Esophagus (tissue), 2 donors: ENCODE data around the gene GRIK3. TPM values are rescaled to one million over a fixed set of nuclear protein-coding genes. Genes with fewer than 3 reads are reported as not detected.

Experiments used
- H3K27ac ChIP-seq, 2 donors: one replicate each; pipeline ENCODE4 v1.5.1; 2013; ENCODE audit warnings: low read depth in 2 of 2, mild to moderate bottlenecking in 2 of 2, inconsistent platforms in 1 of 2, low read length in 1 of 2, moderate library complexity in 1 of 2
- H3K27me3 ChIP-seq, 2 donors: one replicate each; pipeline ENCODE4 v1.6.1; 2013; ENCODE audit warnings: low read length in 2 of 2, control low read depth in 1 of 2, mild to moderate bottlenecking in 1 of 2; ENCODE audit not compliant: insufficient read depth in 2 of 2, control insufficient read depth in 1 of 2
- H3K36me3 ChIP-seq, 2 donors: one replicate each; pipeline ENCODE4 v1.6.1; 2013; ENCODE audit warnings: low read length in 1 of 2; ENCODE audit not compliant: control insufficient read depth in 2 of 2, insufficient read depth in 2 of 2
- H3K4me1 ChIP-seq, 2 donors: one replicate each; pipeline ENCODE4 v1.6.1; 2013; ENCODE audit warnings: low read length in 1 of 2; ENCODE audit not compliant: control insufficient read depth in 2 of 2, insufficient read depth in 2 of 2
- H3K4me3 ChIP-seq, 2 donors: one replicate each; pipeline ENCODE4 v1.5.1; 2013; ENCODE audit warnings: low read length in 2 of 2, mild to moderate bottlenecking in 2 of 2, low read depth in 1 of 2, moderate library complexity in 1 of 2
- H3K9me3 ChIP-seq, 2 donors: one replicate each; pipeline ENCODE4 v1.6.1; 2013; ENCODE audit warnings: mild to moderate bottlenecking in 2 of 2, low read depth in 1 of 2, low read length in 1 of 2, moderate library complexity in 1 of 2; ENCODE audit not compliant: control insufficient read depth in 2 of 2, insufficient read depth in 1 of 2
- WGBS, 2 donors: extraction: QIAGEN DNeasy Blood & Tissue Kit; methylation state at CpG; one replicate each; pipeline ENCODE4 v1.1.7; 2013; 5-methylcytosine and 5-hydroxymethylcytosine counted together
- polyA plus RNA-seq, 2 donors: library from polyadenylated mRNA; stranded (reverse); fragments of 200-250 nt; gene quantifications; one replicate each; pipeline ENCODE4 v1.2.3, GENCODE V29; 2013
- donor health status: healthy with polysubstance abuse.
- donor health status: Bipolar disorder and iron deficiency.

Gene GRIK3
- polyA plus RNA-seq, 2 donors: 0.13 to 0.16 TPM

DNA sequence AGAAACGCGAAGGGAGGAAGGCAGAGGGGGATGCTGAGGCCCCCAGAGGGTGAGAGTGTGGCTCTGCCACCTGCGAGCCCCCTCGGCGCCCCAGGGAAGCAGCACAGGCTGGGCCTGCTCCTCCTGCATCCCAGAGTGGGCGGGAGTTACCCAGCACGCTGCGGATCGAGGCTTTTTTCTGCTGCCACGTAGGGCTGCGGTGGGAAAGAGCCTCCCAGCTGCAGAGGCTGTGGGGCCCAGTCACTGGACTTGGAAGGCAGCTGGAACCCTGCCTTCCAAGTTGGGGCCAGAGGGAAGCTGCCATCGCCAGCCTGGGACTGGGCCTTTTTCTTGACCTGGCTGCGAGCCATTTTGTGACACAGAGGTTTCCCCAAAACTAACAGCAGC is 2.3 kb upstream of the GRIK3 start:
- peaks cover 19 to 22% of the 10 kb centered on the region in 2 donors for H3K27me3 ChIP-seq
- no peak overlapping the region for H3K4me3 ChIP-seq
- H3K4me1 ChIP-seq: peaks cover 0 to 7% of the 10 kb centered on the region in 2 donors
- no peaks in the 10 kb centered on the region for H3K9me3 ChIP-seq
- no peak overlapping the region for H3K27ac ChIP-seq
- WGBS, 2 donors: 6 to 8% methylated on average over 13 of the region's 13 CpGs
- no peaks in the 10 kb centered on the region for H3K36me3 ChIP-seq

DNA sequence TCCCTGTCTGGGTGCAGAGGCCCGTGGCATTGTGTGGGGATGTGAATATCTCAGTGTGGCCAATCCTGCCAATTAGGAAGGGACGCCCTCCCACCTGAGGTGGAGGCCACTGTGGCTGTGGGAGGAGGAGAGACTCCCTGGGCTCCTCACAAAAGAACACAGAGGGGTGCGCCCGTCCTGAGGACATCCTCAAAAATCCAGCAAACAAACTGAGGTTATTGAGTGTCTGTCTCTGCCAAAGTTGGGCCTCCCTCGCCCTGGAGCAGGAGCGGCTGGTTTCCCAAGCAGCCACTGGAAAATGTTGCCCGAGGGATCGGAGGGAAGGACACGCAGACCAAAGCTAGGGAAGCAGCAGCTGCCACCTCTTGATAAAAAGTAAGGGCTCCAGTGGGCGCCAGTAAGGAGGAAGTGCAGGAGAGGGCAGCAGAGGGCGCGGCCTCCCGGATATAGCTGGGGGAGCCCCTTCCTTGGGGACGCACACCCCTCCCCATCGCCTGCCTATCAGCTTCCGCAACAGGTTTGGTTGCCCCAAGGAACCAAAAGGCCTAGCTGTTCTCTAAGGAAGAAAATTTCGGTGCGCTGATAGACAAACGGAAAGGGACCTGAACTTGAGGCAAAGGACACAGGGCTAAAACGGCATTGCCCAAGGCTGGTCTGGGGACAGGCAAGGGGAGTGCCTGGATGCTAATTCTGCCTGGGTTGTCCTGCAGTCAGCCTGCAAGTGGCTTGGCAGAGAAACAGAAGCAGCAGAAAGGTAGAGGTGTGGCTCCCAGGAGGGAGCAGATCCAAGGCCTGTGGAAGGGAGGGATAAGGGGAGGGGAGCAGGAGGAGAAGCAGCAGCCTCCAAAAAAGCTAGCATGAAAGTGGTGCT is 1.7 kb upstream of the GRIK3 start:
- peaks cover 19 to 22% of the 10 kb centered on the region in 2 donors for H3K27me3 ChIP-seq
- 2 to 8% methylated on average over 20 of the region's 20 CpGs for WGBS, 2 donors
- H3K27ac ChIP-seq: no peak overlapping the region

DNA sequence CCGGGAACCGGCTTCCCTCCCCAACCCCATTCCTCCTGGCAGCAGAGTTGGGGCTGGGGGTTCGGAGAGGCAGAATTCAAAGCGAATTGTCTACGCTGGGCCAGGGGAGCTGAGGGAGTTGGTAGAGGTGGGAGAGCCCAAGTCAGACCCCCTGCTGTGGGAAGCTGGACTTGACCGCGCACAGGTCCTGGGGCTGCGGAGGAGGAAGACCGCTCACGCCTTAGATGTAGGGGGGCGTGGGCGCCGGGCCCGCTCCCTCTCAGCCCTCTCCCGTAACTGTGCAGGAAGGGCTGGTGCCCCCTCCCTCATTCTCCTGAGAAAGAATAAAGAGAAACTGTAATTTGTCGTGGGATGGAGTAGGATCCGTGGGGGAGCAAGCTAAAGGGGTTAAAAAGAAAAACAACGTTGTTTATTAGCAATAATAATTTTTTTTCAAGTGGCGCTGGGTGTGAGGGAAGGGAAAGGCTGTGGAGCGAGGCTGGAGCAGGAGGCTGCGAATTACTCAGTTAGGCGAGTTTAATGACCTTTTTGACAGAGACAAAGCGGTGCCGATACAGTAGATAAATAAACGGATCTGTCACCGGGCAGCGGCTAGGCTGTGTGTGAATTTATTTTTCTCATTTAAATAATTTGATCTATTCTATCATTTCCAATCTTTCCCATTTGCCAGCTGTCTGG is 838 bp upstream of the GRIK3 start:
- Histone ChIP-seq H3K27me3 (peaks cover 19 to 22% of the 10 kb centered on the region in 2 donors), H3K27ac (no peak overlapping the region), H3K36me3 (no peaks in the 10 kb centered on the region), H3K9me3 (no peaks in the 10 kb centered on the region), H3K4me1 (peaks cover 0 to 7% of the 10 kb centered on the region in 2 donors), H3K4me3 (no peak overlapping the region)
- WGBS, 2 donors: 10 to 13% methylated on average over 26 to 27 of the region's 27 CpGs

More for the DNA sequence above, 1.7 kb upstream of the GRIK3 start:
- H3K4me3 ChIP-seq: no peak overlapping the region
- peaks cover 0 to 7% of the 10 kb centered on the region in 2 donors for H3K4me1 ChIP-seq
- no peaks in the 10 kb centered on the region for H3K9me3 ChIP-seq
- no peaks in the 10 kb centered on the region for H3K36me3 ChIP-seq

DNA sequence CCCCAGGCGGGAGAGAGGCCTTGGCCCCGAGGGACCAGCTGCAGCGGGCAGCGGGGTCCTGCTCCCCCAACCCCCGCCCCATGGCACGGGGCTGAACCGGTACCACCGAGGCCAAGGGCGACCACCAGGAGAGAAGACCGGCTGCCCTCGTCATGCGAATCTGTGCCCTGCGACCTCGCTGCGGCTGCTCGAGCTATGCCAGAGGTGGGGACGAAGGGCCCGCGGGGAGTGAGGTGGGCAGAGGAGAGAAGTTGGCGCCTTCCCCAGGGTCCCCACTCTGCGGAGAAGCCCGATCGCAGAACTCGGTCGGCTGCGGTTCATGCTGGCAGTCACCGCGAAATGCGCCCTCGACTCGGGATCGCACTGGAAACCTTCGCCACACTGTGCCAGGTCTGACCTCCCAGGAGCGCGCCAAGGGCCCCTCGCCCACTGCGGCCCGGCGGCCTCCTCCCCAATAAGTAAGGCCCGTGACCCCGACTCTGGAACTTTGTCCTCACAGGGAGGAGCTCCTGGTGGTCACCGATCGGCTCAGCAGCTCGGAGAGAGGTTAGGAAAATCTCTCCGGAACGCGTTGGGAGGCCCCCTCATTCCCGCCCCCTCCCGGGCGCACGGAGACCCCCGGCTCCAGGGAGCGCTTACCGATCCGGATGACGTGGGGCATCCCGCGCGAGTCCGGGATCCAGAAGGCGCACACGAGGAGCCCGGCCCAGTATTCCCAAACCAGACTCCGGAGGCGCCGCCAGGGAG is 787 bp downstream of the GRIK3 start:
- Histone ChIP-seq H3K27ac (no peak overlapping the region), H3K36me3 (no peaks in the 10 kb centered on the region), H3K4me1 (peaks cover 0 to 7% of the 10 kb centered on the region in 2 donors), H3K4me3 (peak overlapping the region in 1 of 2 donors; percentile 17), H3K27me3 (peaks cover 13 to 18% of the 10 kb centered on the region in 2 donors), H3K9me3 (no peaks in the 10 kb centered on the region)
- WGBS, 2 donors: 2 to 3% methylated on average over 57 to 66 of the region's 66 CpGs

DNA sequence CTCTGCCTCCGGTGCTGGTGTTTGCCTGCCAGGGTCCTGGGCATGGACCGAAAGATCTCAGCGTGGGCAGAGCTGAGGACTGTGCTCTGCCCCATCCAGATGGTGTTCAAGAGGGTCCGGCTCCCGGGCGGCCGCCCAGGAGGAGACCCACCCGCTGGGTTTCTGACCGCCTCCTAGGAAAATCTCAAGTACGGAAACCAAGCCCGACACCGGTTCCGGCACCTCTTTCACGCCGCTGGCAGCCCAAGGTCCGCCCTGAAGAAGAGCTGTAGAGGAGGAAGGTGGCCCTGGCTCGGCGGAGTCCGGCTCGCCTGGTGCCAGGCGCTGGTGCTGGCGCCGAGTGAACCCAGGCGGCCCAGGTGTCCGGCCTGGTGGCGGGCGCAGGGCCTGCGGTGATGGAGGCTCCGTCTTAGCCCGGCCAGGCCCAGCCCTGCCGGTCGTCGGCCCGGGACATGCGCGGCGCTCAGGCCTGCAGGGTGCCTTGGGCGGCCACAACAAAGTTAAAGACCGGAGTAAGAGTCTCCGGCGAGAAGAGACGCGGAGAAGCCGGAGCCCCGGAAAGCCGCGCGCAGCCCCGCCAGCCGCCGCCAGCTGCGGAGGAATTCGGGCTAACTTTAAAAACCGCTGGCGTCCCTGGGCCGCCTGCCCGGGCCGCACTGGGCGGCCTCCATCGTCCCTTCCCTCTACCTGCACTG is 1.5 kb downstream of the GRIK3 start:
- no peak overlapping the region for H3K4me3 ChIP-seq
- no peaks in the 10 kb centered on the region for H3K36me3 ChIP-seq
- no peaks in the 10 kb centered on the region for H3K9me3 ChIP-seq
- WGBS, 2 donors: 3 to 4% methylated on average over 43 to 60 of the region's 60 CpGs
- H3K27me3 ChIP-seq: peaks cover 11 to 13% of the 10 kb centered on the region in 2 donors
- H3K27ac ChIP-seq: no peak overlapping the region
- H3K4me1 ChIP-seq: peaks cover 0 to 7% of the 10 kb centered on the region in 2 donors

DNA sequence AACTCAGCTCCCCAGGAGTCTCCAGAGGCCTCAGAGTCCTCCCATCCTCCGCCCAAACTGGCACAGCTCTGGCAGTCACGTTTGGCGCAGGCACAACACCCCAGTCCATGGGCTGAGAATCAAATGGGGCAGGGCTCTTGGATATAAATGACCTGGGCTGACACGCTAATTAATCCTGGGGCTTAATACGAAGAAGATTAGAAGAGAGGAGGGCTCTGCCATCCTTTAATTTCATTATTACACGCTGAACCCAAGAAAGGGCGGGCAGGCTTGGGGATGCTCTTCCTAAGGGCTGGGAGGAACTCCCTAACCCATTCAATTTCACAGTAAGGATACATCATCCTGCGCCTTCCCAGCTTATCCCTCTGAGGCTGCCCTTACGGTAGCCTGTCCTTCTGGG is 2.4 kb downstream of the GRIK3 start:
- peaks cover 13 to 14% of the 10 kb centered on the region in 2 donors for H3K27me3 ChIP-seq
- H3K9me3 ChIP-seq: no peaks in the 10 kb centered on the region
- H3K36me3 ChIP-seq: no peaks in the 10 kb centered on the region
- no peak overlapping the region for H3K4me3 ChIP-seq
- H3K27ac ChIP-seq: no peak overlapping the region
- 28 to 30% methylated on average over 9 of the region's 9 CpGs for WGBS, 2 donors
- peaks cover 0 to 7% of the 10 kb centered on the region in 2 donors for H3K4me1 ChIP-seq

DNA sequence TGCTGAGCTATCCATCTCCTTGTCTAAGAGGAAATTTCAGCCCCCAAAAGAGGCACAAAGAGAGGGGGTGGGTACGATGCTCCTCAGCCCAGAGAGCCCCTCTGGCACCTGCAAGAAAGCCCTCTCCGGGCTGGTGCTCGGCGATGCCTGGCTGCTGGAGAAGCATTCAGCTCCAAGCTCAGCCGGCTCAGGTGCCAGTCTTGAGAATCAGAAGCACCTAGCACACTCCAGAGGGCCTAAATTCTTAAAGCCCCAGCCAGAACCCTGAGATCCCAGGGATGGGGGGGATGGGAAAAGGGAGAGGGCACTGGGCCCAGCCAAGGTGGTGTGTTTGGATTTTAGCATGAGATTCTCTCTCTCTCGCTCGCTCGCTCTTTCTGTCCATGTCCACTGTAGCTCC is 2.9 kb downstream of the GRIK3 start:
- Histone ChIP-seq H3K27me3 (peaks cover 12 to 13% of the 10 kb centered on the region in 2 donors), H3K4me1 (peaks cover 0 to 7% of the 10 kb centered on the region in 2 donors), H3K9me3 (no peaks in the 10 kb centered on the region), H3K27ac (no peak overlapping the region), H3K4me3 (no peak overlapping the region), H3K36me3 (no peaks in the 10 kb centered on the region)
- WGBS, 2 donors: 61 to 70% methylated on average over 8 of the region's 8 CpGs

DNA sequence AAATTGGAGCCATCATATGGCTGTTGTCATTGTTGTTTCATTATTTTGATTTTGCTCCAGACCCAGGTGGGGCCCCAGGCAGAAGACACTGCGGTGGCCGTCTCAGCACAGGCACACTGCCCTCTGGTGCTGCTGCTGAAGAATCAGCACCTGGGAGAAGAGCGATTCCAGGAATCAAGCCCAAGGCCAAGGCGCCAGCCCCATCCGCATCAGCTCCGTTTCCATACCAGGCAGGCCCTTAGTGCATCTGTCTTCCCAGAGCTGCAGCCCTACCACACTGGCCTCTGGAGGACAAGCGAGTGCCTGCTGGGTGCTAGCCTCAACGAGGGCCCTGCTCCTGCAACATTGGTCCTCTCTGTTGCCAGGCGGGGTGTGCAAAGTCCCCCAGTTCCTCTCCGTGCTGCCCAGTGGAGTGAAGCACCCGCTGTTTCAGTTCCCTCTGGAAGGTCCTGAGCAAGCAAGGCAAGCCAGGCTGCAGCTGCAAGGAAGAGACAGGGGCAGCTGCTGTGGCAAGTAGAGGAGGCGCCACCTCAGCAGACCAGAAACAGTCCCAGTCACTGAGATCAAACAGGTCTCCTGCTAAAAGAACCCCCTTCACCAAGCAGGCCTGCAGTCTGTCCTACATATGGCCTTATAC is 5.2 kb downstream of the GRIK3 start:
- H3K4me3 ChIP-seq: no peak overlapping the region
- no peak overlapping the region for H3K27ac ChIP-seq
- peaks cover 3 to 12% of the 10 kb centered on the region in 2 donors for H3K27me3 ChIP-seq
- H3K4me1 ChIP-seq: peaks cover 0 to 7% of the 10 kb centered on the region in 2 donors
- WGBS, 2 donors: 48% methylated on average over 12 of the region's 12 CpGs
- no peaks in the 10 kb centered on the region for H3K9me3 ChIP-seq
- H3K36me3 ChIP-seq: no peaks in the 10 kb centered on the region
